Measurements from ENCODE around the gene FREY1.

Gene FREY1

DNA sequence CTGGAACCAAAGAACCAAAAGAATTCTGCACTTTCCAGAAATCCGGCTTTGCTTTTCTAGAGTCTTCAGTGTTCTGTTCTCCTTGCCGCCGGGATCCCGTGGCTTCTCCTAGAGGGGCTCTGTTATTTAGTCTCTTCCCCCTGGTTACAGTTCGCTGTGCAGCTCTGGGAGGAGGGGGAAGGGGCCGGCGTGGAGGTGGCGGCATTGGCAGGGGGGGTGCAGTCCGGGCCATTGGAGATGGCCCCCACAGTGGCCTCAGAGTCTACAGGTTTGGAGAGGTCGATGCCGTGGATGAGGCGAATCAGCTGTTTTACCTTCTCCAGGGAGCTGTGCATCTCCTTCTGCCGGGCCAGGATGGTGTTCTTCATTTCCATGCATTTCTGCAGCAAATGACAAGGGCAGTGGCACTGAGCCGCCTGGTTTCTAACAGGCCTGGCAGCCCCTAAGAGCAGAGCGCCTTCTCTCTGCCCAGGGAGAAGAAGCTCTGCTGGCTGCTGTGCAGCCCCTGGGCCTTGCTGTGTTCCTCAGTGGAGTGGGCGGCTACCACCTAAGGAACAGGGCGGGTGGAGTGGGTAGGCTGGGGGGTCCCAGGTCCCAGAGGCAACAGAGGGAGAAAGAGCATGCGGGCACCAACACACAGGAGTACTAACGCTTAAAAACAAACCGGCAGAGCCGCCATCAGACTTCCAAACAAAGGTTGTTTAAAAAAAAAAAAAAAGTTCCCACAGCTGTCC, 26.9 kb upstream of the FREY1 start:
- peaks cover 97% of the 10 kb centered on the region for H3K4me1 ChIP-seq (ENCODE audit: control insufficient read depth, low read length)
- H3K36me3 ChIP-seq (ENCODE audit: control insufficient read depth, low read length), result peaks cover 48% of the 10 kb centered on the region
- no peaks in the 10 kb centered on the region for H4K20me1 ChIP-seq (ENCODE audit: control insufficient read depth, insufficient read depth, low read depth, low read length)
- H3K4me3 ChIP-seq (ENCODE audit: low read length), result peak overlapping the region; percentile 78
- no peaks in the 10 kb centered on the region for H3K9me3 ChIP-seq (ENCODE audit: control insufficient read depth, insufficient read depth, low read length)
- peaks cover 36% of the 10 kb centered on the region for H3K79me2 ChIP-seq (ENCODE audit: control insufficient read depth, low read length)
- H3F3A ChIP-seq (ENCODE audit: control insufficient read depth, insufficient read depth), result peaks cover 39% of the 10 kb centered on the region
- H3K27ac ChIP-seq (ENCODE audit: low read depth, low read length), result peak overlapping the region; percentile 98
- peak overlapping the region; percentile 75 for H3K4me2 ChIP-seq (ENCODE audit: low read length)
- H3K27me3 ChIP-seq (ENCODE audit: control insufficient read depth, low read length), result no peaks in the 10 kb centered on the region
- no peak for TF ChIP-seq EZH2phosphoT487 (IDR thresholded peaks at IDR 0.05; ENCODE audit: borderline replicate concordance, low read length)
- TF ChIP-seq, protein P1, sequence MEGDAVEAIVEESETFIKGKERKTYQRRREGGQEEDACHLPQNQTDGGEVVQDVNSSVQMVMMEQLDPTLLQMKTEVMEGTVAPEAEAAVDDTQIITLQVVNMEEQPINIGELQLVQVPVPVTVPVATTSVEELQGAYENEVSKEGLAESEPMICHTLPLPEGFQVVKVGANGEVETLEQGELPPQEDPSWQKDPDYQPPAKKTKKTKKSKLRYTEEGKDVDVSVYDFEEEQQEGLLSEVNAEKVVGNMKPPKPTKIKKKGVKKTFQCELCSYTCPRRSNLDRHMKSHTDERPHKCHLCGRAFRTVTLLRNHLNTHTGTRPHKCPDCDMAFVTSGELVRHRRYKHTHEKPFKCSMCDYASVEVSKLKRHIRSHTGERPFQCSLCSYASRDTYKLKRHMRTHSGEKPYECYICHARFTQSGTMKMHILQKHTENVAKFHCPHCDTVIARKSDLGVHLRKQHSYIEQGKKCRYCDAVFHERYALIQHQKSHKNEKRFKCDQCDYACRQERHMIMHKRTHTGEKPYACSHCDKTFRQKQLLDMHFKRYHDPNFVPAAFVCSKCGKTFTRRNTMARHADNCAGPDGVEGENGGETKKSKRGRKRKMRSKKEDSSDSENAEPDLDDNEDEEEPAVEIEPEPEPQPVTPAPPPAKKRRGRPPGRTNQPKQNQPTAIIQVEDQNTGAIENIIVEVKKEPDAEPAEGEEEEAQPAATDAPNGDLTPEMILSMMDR (IDR thresholded peaks at IDR 0.05; ENCODE audit: low read depth, low read length, poor library complexity, severe bottlenecking), result no peak
- H3K9me2 ChIP-seq (replicated peaks; ENCODE audit: control insufficient read depth, low read length), result no peaks in the 10 kb centered on the region

DNA sequence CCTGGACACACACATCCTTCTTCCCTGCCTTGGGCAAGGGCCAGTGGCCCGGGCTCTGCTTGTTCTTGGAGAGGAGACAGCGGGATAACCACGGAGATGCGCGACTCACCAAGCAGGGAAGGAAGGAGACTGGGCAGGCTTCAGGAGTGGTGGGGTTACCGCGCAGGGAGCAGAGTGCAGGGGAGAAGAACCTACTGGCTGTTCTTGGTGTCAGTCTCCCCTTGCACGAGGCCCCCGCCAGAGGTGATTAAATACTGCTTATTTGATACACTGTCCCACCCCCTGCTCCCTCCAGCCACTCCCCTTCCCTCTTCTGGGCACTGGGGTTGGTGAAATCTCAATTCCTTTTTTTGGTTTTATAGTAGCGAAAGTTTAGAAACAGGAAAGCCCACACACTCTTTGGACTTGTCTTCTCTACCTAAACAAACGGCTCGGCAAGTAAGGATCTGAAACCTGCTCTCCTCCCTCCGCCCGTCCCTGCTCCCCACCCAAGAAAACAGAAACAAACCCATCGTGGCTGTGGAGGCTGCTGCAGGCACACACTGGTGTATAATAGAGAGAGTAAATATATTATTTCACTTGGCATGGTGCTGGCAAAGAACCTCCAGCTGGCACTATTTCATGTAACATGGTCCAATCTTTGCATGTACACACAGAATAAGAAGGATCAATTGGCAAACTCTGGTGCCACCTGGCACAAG, 26.2 kb upstream of the FREY1 start:
- Histone ChIP-seq H3K27me3 (ENCODE audit: control insufficient read depth, low read length) (no peaks in the 10 kb centered on the region), H3K9me3 (ENCODE audit: control insufficient read depth, insufficient read depth, low read length) (no peaks in the 10 kb centered on the region), H3F3A (ENCODE audit: control insufficient read depth, insufficient read depth) (peaks cover 35% of the 10 kb centered on the region), H4K20me1 (ENCODE audit: control insufficient read depth, insufficient read depth, low read depth, low read length) (no peaks in the 10 kb centered on the region), H3K9me2 (replicated peaks; ENCODE audit: control insufficient read depth, low read length) (no peaks in the 10 kb centered on the region), H3K4me2 (ENCODE audit: low read length) (peak overlapping the region; percentile 75), H3K4me3 (ENCODE audit: low read length) (peak overlapping the region; percentile 78), H3K36me3 (ENCODE audit: control insufficient read depth, low read length) (peaks cover 55% of the 10 kb centered on the region), H3K27ac (ENCODE audit: low read depth, low read length) (peak overlapping the region; percentile 98), H3K79me2 (ENCODE audit: control insufficient read depth, low read length) (peaks cover 43% of the 10 kb centered on the region), H3K4me1 (ENCODE audit: control insufficient read depth, low read length) (peaks cover 98% of the 10 kb centered on the region)
- no peak for TF ChIP-seq EZH2phosphoT487 (IDR thresholded peaks at IDR 0.05; ENCODE audit: borderline replicate concordance, low read length)
- TF ChIP-seq, protein P1 (IDR thresholded peaks at IDR 0.05; ENCODE audit: low read depth, low read length, poor library complexity, severe bottlenecking), result no peak

DNA sequence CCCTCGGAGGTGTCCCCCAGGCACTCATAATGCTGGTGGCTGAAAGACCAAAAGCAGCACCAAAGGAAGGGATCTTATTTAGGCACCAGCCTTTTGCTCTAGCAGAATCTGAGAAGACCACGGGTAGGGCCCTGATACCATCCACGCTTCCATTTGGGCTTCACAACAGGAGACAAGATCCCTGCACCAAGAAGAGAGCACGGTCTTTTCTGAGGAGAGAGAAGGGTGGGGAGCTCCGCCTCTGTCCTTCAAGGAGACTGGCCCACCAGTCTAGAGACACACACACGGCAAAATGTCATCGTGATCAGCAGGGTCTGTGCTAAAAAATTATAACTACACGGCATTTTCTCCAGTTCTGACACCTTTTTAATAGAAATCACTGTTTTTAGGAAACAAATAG, 25.1 kb upstream of the FREY1 start:
- Histone ChIP-seq H3K36me3 (ENCODE audit: control insufficient read depth, low read length) (peaks cover 62% of the 10 kb centered on the region), H4K20me1 (ENCODE audit: control insufficient read depth, insufficient read depth, low read depth, low read length) (no peaks in the 10 kb centered on the region), H3K9me3 (ENCODE audit: control insufficient read depth, insufficient read depth, low read length) (no peaks in the 10 kb centered on the region), H3K27ac (ENCODE audit: low read depth, low read length) (peak overlapping the region; percentile 98), H3F3A (ENCODE audit: control insufficient read depth, insufficient read depth) (peaks cover 34% of the 10 kb centered on the region), H3K79me2 (ENCODE audit: control insufficient read depth, low read length) (peaks cover 54% of the 10 kb centered on the region), H3K4me3 (ENCODE audit: low read length) (peak overlapping the region; percentile 78), H3K27me3 (ENCODE audit: control insufficient read depth, low read length) (no peaks in the 10 kb centered on the region), H3K4me1 (ENCODE audit: control insufficient read depth, low read length) (peaks cover 98% of the 10 kb centered on the region), H3K4me2 (ENCODE audit: low read length) (peak overlapping the region; percentile 75), H3K9me2 (replicated peaks; ENCODE audit: control insufficient read depth, low read length) (no peaks in the 10 kb centered on the region)
- TF ChIP-seq, protein P1 (IDR thresholded peaks at IDR 0.05; ENCODE audit: low read depth, low read length, poor library complexity, severe bottlenecking), result no peak
- TF ChIP-seq EZH2phosphoT487 (IDR thresholded peaks at IDR 0.05; ENCODE audit: borderline replicate concordance, low read length), result no peak

All from DOHH2 (cell line).